ENCODE data around the gene CASS4.

- TF ChIP-seq CTCF (IDR thresholded peaks at IDR 0.05; ENCODE audit: poor library complexity, severe bottlenecking) (no peak), POLR2AphosphoS5 (IDR thresholded peaks at IDR 0.05) (no peak), MXI1 (conservative IDR thresholded peaks at IDR 0.05; ENCODE audit: poor library complexity, severe bottlenecking) (no peak)
Observed at GRCh38 chr20:56458206-56458821, 46.3 kb downstream of the CASS4 start.

All from neural cell (in vitro differentiated cells).